ENCODE measurements around the gene DCTN3.

DCTN3 gene

DNA sequence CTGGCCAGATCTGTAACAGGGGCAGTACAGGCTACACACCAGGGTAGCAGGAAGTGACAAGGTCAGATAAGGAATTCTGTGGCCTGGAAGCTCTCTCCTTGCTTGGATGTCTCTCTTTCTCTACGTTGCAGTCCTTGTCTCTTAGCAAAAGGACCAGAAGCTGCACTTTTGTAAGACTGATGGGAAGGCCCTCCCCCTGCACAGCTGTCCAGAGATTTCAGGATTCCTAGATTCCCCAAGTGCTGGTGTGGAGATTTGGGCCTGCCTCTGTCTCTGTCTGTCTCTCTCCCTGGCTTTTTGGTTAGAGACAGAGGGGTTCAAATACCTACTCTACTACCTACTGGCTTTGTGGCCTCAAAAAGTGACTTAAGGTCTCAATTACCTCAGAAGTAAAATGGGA, 20.7 kb downstream of the DCTN3 start:
- TF ChIP-seq, protein P1, sequence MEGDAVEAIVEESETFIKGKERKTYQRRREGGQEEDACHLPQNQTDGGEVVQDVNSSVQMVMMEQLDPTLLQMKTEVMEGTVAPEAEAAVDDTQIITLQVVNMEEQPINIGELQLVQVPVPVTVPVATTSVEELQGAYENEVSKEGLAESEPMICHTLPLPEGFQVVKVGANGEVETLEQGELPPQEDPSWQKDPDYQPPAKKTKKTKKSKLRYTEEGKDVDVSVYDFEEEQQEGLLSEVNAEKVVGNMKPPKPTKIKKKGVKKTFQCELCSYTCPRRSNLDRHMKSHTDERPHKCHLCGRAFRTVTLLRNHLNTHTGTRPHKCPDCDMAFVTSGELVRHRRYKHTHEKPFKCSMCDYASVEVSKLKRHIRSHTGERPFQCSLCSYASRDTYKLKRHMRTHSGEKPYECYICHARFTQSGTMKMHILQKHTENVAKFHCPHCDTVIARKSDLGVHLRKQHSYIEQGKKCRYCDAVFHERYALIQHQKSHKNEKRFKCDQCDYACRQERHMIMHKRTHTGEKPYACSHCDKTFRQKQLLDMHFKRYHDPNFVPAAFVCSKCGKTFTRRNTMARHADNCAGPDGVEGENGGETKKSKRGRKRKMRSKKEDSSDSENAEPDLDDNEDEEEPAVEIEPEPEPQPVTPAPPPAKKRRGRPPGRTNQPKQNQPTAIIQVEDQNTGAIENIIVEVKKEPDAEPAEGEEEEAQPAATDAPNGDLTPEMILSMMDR (IDR thresholded peaks at IDR 0.05; ENCODE audit: low read depth, low read length) = no peak
- no peaks in the 10 kb centered on the region for H3K27me3 ChIP-seq
- H3K36me3 ChIP-seq = no peaks in the 10 kb centered on the region
- H3K4me3 ChIP-seq (ENCODE audit: low read depth, low read length) = no peak overlapping the region
- no peak for DNase-seq
- no peaks in the 10 kb centered on the region for H3K9me3 ChIP-seq
- peaks cover 7% of the 10 kb centered on the region for H3K4me1 ChIP-seq

DNA sequence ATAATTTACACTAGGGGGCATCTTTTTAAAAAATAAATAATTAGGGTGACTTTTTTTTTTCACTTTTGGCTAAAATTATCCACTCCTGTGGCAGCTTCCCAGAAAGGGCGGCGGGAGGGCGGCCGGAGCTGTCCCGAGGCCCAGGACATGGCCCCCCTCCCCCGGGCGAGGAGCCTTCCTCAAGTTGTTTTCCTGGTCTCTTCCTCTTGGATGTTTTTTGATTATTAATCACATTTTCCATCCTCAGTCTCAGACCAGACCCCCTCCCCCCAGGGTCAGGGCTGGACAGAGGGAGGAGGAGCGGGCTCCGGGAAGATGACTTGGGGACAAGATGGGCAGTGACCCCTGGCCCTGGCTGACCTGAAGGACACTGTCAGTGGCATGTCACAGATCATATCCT, 26.1 kb downstream of the DCTN3 start:
- Histone ChIP-seq H3K36me3 (no peaks in the 10 kb centered on the region), H3K9me3 (no peaks in the 10 kb centered on the region), H3K4me3 (ENCODE audit: low read depth, low read length) (no peak overlapping the region), H3K27me3 (no peaks in the 10 kb centered on the region), H3K4me1 (peaks cover 14% of the 10 kb centered on the region)
- TF ChIP-seq, protein P1 (IDR thresholded peaks at IDR 0.05; ENCODE audit: low read depth, low read length) = no peak
- no peak for DNase-seq

DNA sequence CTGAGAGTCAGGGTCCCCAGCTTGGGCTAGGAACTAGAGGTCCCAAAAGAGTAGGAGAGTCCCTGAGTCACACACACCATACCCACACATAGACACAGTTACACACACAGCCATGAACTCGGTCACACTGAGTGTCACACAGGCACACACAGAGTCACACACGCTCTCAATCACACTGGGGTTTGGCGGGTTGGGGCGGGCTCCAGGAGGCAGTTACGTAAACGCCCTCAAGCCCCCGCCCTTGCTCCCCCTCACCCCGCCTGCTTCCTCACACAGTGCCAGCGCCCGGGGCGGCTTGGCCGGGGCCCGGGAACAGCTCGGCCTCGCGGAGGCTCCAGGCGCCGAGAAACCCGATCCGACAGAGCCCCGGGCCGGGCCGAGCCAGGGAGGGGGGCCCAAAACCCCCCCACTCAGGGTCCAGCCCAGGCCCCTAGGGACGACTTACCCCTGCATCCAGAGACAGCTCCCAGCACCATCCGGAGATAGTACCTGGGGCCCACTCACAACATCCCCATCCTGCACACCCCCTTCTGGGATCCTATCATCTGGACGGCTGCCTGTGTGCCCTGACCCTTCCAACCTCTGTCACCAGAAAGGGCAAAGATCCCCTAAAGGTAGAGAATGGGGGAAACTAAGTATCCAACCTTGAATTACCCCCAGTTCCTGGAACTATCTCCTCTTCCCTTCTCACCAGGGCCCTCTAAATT, 27.2 kb downstream of the DCTN3 start:
- Histone ChIP-seq H3K4me3 (ENCODE audit: low read depth, low read length) (peak overlapping the region; percentile 12; the same call in 1 of the 2 replicates), H3K36me3 (no peaks in the 10 kb centered on the region), H3K27me3 (no peaks in the 10 kb centered on the region), H3K4me1 (peaks cover 11% of the 10 kb centered on the region), H3K9me3 (no peaks in the 10 kb centered on the region)
- DNase-seq = peak; percentile 73
- TF ChIP-seq, protein P1 (IDR thresholded peaks at IDR 0.05; ENCODE audit: low read depth, low read length) = no peak

DNA sequence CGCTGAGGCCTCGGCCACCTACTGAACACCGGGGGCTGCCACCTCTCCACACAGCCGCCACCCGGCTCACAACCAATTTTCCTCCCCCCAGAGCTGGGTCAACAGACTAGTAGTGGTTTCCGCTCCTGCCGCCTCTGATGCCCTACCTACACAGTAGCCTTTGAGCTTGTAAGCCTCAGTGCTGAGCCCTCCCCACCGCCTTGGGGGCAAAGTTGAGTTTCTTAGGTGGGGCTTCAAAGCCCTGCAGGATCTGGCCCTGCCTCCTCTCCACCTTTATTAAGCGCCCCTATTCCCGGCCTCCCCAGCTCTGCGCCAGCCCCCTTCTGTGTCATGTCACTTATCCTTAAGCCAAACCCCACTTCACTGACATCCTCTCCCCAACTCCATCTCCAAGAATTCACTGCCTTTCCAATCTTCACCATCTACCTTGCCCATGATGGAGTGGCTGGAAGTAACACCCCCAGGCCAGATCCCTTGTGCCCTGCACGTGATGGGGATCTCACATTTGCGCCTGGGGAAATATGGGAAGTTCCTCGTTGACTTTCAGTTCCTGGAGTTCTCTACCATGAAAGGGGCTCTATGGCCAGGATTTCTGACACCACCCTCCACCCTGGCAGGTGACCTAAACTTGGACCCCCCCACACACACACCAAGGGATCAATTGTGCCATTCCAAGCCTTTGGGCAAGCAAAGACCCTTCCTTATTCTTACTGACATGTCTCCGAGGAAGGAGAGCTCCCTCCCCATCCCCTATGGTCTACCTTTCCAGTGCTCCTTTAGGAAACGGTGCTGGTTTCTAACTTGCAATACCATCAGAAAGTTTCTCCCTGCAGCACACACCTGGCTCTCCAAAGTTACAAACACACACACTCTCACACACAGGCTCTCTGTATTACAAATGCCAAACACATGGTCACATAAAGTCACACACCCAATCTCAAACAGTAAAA, 28.1 kb downstream of the DCTN3 start:
- TF ChIP-seq, protein P1 (IDR thresholded peaks at IDR 0.05; ENCODE audit: low read depth, low read length) = no peak
- Histone ChIP-seq H3K36me3 (no peaks in the 10 kb centered on the region), H3K9me3 (no peaks in the 10 kb centered on the region), H3K4me1 (peaks cover 11% of the 10 kb centered on the region), H3K27me3 (no peaks in the 10 kb centered on the region), H3K4me3 (ENCODE audit: low read depth, low read length) (no peak overlapping the region)
- no peak for DNase-seq

DNA sequence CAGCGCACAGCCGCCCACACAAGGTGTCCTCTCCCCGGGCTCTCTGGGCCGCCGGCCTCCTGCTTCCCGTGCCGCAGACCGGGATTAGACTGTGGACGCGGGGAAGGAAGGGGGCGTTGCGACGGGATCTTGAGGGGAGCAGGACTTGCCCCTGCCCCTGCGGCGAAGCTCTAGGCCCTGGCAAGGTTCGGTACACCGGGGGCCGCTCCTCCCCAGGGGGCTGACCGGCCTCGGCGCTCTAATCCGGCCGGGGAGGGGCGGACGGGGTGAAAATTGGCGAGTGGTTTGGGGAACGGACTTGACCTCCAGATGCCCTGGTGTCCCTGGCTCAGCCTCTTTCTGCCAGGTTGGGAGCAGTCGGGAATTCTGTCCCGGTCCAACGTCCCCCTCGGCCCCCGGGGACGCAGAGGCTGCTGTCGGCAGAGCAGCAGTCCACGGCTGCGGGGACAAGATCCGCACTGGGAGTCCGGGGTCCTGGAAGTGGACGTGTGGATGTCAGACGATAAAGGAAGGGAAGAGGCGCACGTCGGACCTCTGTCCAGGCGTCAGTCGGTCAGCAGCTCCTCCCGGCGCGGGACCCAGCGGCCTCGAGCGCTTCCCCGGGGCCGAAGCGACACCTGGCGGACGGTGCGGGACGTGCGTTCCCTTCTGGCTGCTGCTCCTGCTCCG, 28.9 kb downstream of the DCTN3 start:
- DNase-seq = peak; percentile 90
- no peaks in the 10 kb centered on the region for H3K9me3 ChIP-seq
- H3K4me3 ChIP-seq (ENCODE audit: low read depth, low read length) = peak overlapping the region; percentile 16; the same call in 1 of the 2 replicates
- TF ChIP-seq, protein P1 (IDR thresholded peaks at IDR 0.05; ENCODE audit: low read depth, low read length) = peak; percentile 84
- H3K4me1 ChIP-seq = peaks cover 15% of the 10 kb centered on the region
- H3K36me3 ChIP-seq = no peaks in the 10 kb centered on the region
- no peaks in the 10 kb centered on the region for H3K27me3 ChIP-seq
